T-helper 2 cell (primary cell): ENCODE data around the gene KREMEN2.

Source experiments
- DNase-seq, 5 experiments: peaks; one replicate each; pipeline versions ENCODE4 v3.0.0 to v3.0.0-alpha.2; 2012 to 2022

Gene KREMEN2

GRCh38 chr16:2966043-2966807 is 2.1 kb downstream of the KREMEN2 start:
- DNase-seq: no peak

GRCh38 chr16:2966808-2967191 is 2.7 kb downstream of the KREMEN2 start:
- DNase-seq: no peak

- no peak for DNase-seq
Observed at GRCh38 chr16:2967211-2967631, 3.1 kb downstream of the KREMEN2 start.

- no peak for DNase-seq
Observed at GRCh38 chr16:2967721-2968161, 3.7 kb downstream of the KREMEN2 start.

- no peak for DNase-seq
Observed at GRCh38 chr16:2968368-2968737, 4.3 kb downstream of the KREMEN2 start.

GRCh38 chr16:2968738-2969544 is 4.9 kb downstream of the KREMEN2 start, which contains the start of gene PAQR4:
Gene PAQR4, plus strand, starts transcription at chr16:2969348. Its CDS starts 327 bp downstream, at chr16:2969675.
- peak; percentile 61 to 88 (median 66) for DNase-seq

GRCh38 chr16:2969545-2970521 is 5.8 kb downstream of the KREMEN2 start:
- peak; percentile 31 to 87 (median 65) for DNase-seq

GRCh38 chr16:2970563-2970962 is 6.5 kb downstream of the KREMEN2 start:
- no peak for DNase-seq

- no peak for DNase-seq
Observed at GRCh38 chr16:2971134-2971984, 7.3 kb downstream of the KREMEN2 start.

GRCh38 chr16:2971985-2972784 is 8.1 kb downstream of the KREMEN2 start:
- DNase-seq: no peak

- DNase-seq: no peak
Observed at GRCh38 chr16:2973093-2973492, 9.0 kb downstream of the KREMEN2 start.

- DNase-seq: no peak
Observed at GRCh38 chr16:2973605-2974318, 9.7 kb downstream of the KREMEN2 start.

GRCh38 chr16:2974319-2975056 is 10.4 kb downstream of the KREMEN2 start:
- DNase-seq: no peak

- no peak for DNase-seq
Observed at GRCh38 chr16:2975161-2975795, 11.2 kb downstream of the KREMEN2 start.

GRCh38 chr16:2976201-2976600 is 12.1 kb downstream of the KREMEN2 start:
- no peak for DNase-seq

GRCh38 chr16:2976673-2977072 is 12.6 kb downstream of the KREMEN2 start:
- no peak for DNase-seq

- no peak for DNase-seq
Observed at GRCh38 chr16:2977440-2977839, 13.4 kb downstream of the KREMEN2 start.

- DNase-seq: peak in 1 of 5 experiments; percentile 41
Observed at GRCh38 chr16:2979669-2980226, 15.7 kb downstream of the KREMEN2 start.
